ENCODE results near the gene TRPM4.

Gene TRPM4

GRCh38 chr19:49224879-49225278, 67.3 kb downstream of the TRPM4 start:
- peak; percentile 80 for ATAC-seq
- no peak for TF ChIP-seq PPARA (CRISPR knock-in tag; IDR thresholded peaks at IDR 0.05; ENCODE audit: borderline replicate concordance)
- no peak for TF ChIP-seq ESRRG (CRISPR knock-in tag; IDR thresholded peaks at IDR 0.05)
- TF ChIP-seq CREB5 (CRISPR knock-in tag; IDR thresholded peaks at IDR 0.05; ENCODE audit: low read depth) = no peak
- TF ChIP-seq ARNTL (CRISPR knock-in tag; IDR thresholded peaks at IDR 0.05; ENCODE audit: borderline replicate concordance, low read depth) = no peak
- TF ChIP-seq TSHZ2 (CRISPR knock-in tag; IDR thresholded peaks at IDR 0.05) = no peak
- no peak for TF ChIP-seq OSR1 (CRISPR knock-in tag; IDR thresholded peaks at IDR 0.05)
- no peak for TF ChIP-seq ISL1 (CRISPR knock-in tag; IDR thresholded peaks at IDR 0.05)
- TF ChIP-seq SNAI2 (CRISPR knock-in tag; IDR thresholded peaks at IDR 0.05) = no peak
- no peak for TF ChIP-seq TCF4 (CRISPR knock-in tag; IDR thresholded peaks at IDR 0.05; ENCODE audit: borderline replicate concordance)
- TF ChIP-seq GLIS3 (CRISPR knock-in tag; IDR thresholded peaks at IDR 0.05) = no peak
- TF ChIP-seq ZNF8 (CRISPR knock-in tag; IDR thresholded peaks at IDR 0.05) = no peak
- no peak for TF ChIP-seq CSRNP3 (CRISPR knock-in tag; IDR thresholded peaks at IDR 0.05)
- no peak for TF ChIP-seq TOX (CRISPR knock-in tag; IDR thresholded peaks at IDR 0.05; ENCODE audit: borderline replicate concordance)

GRCh38 chr19:49229416-49229815, 71.8 kb downstream of the TRPM4 start:
- no peak for TF ChIP-seq TCF4 (CRISPR knock-in tag; IDR thresholded peaks at IDR 0.05; ENCODE audit: borderline replicate concordance)
- no peak for TF ChIP-seq CSRNP3 (CRISPR knock-in tag; IDR thresholded peaks at IDR 0.05)
- TF ChIP-seq PPARA (CRISPR knock-in tag; IDR thresholded peaks at IDR 0.05; ENCODE audit: borderline replicate concordance) = no peak
- TF ChIP-seq ZNF565 (CRISPR knock-in tag; conservative IDR thresholded peaks at IDR 0.05; ENCODE audit: low read depth) = no peak
- no peak for TF ChIP-seq PATZ1 (CRISPR knock-in tag; IDR thresholded peaks at IDR 0.05; ENCODE audit: borderline replicate concordance)
- no peak for TF ChIP-seq ESRRG (CRISPR knock-in tag; IDR thresholded peaks at IDR 0.05)
- no peak for TF ChIP-seq ZFP30 (CRISPR knock-in tag; IDR thresholded peaks at IDR 0.05)
- no peak for TF ChIP-seq ARNTL (CRISPR knock-in tag; IDR thresholded peaks at IDR 0.05; ENCODE audit: borderline replicate concordance, low read depth)
- TF ChIP-seq POU6F1 (CRISPR knock-in tag; IDR thresholded peaks at IDR 0.05; ENCODE audit: borderline replicate concordance, low read depth) = no peak
- no peak for TF ChIP-seq ISL1 (CRISPR knock-in tag; IDR thresholded peaks at IDR 0.05)
- no peak for TF ChIP-seq BACH2 (CRISPR knock-in tag; IDR thresholded peaks at IDR 0.05; ENCODE audit: borderline replicate concordance)
- TF ChIP-seq ZNF8 (CRISPR knock-in tag; IDR thresholded peaks at IDR 0.05) = no peak
- TF ChIP-seq TSHZ2 (CRISPR knock-in tag; IDR thresholded peaks at IDR 0.05) = no peak
- TF ChIP-seq RARB (CRISPR knock-in tag; IDR thresholded peaks at IDR 0.05) = no peak
- no peak for TF ChIP-seq CSDC2 (CRISPR knock-in tag; IDR thresholded peaks at IDR 0.05)
- no peak for TF ChIP-seq GLIS3 (CRISPR knock-in tag; IDR thresholded peaks at IDR 0.05)
- no peak for TF ChIP-seq ZNF70 (CRISPR knock-in tag; IDR thresholded peaks at IDR 0.05)
- TF ChIP-seq SNAI2 (CRISPR knock-in tag; IDR thresholded peaks at IDR 0.05) = no peak
- no peak for TF ChIP-seq OSR1 (CRISPR knock-in tag; IDR thresholded peaks at IDR 0.05)
- no peak for TF ChIP-seq ZFP3 (CRISPR knock-in tag; IDR thresholded peaks at IDR 0.05)
- no peak for ATAC-seq
